DOHH2 (cell line): Measurements from ENCODE around the gene PDCD7.

ENCODE experiments used
- CTCF ChIP-seq: fragments of 200-600 bp; sonication (generic); IDR thresholded peaks from one replicate; pipeline ENCODE4 v1.5.1; 2014; ENCODE audit warnings: antibody characterized with exemption, mild to moderate bottlenecking, low read depth, low read length; ENCODE audit not compliant: poor library complexity, severe bottlenecking
- EZH2phosphoT487 ChIP-seq: fragments of 200-600 bp; sonication (generic); IDR thresholded peaks from 2 replicates; pipeline ENCODE4 v1.6.1; 2017; ENCODE audit warnings: borderline replicate concordance, mild to moderate bottlenecking, antibody characterized with exemption, low read length, moderate library complexity, mixed read lengths

- TF ChIP-seq CTCF, result no peak
- no peak for TF ChIP-seq EZH2phosphoT487
Measured at GRCh38 chr15:65164139-65164538, 30.5 kb upstream of the PDCD7 start.
